Ectodermal cell (in vitro differentiated cells): Measurements from ENCODE around the gene MYL6.
A peak's percentile ranks its signal among the peaks of the same experiment; 100 is the strongest.

Experiments
- H3K27ac ChIP-seq: 2 replicates; pipeline ENCODE4 v1.7.0; 2013; ENCODE audit warnings: mild to moderate bottlenecking, low read depth, low read length; ENCODE audit not compliant: insufficient read depth, poor library complexity, severe bottlenecking
- H3K27me3 ChIP-seq: 2 replicates; pipeline ENCODE4 v1.7.0; 2013; ENCODE audit warnings: mild to moderate bottlenecking, low read length; ENCODE audit not compliant: insufficient read depth, control insufficient read depth, poor library complexity, severe bottlenecking
- H3K36me3 ChIP-seq: one replicate; pipeline ENCODE4 v1.7.0; 2013; ENCODE audit warnings: low read length; ENCODE audit not compliant: control insufficient read depth, insufficient read depth
- H3K4me1 ChIP-seq: one replicate; pipeline ENCODE4 v1.7.0; 2013; ENCODE audit warnings: low read length; ENCODE audit not compliant: control insufficient read depth, insufficient read depth
- H3K4me3 ChIP-seq: 2 replicates; pipeline ENCODE4 v1.7.0; 2013; ENCODE audit warnings: low read depth, low read length, control low read depth; ENCODE audit not compliant: insufficient read depth
- H3K9me3 ChIP-seq: 2 replicates; pipeline ENCODE4 v1.7.0; 2013; ENCODE audit warnings: mild to moderate bottlenecking, low read length, moderate library complexity; ENCODE audit not compliant: control insufficient read depth
- WGBS, 2 experiments: methylation state at CpG; one replicate each; pipeline ENCODE4 v1.1.7; 2013; ENCODE audit warnings: missing lambda C conversion rate in 2 of 2; 5-methylcytosine and 5-hydroxymethylcytosine counted together

The MYL6 gene

GRCh38 chr12:56146492-56147460 lies 11.4 kb upstream of the MYL6 start:
- Histone ChIP-seq H3K36me3 (peaks cover 29% of the 10 kb centered on the region), H3K27me3 (no peaks in the 10 kb centered on the region), H3K4me3 (no peak overlapping the region), H3K27ac (no peak overlapping the region), H3K4me1 (peaks cover 4% of the 10 kb centered on the region), H3K9me3 (no peaks in the 10 kb centered on the region)
- WGBS, 2 experiments, result 91% methylated on average over 11 to 13 of the region's 13 CpGs

GRCh38 chr12:56150563-56150962 lies 7.6 kb upstream of the MYL6 start:
- Histone ChIP-seq H3K27ac (no peak overlapping the region), H3K4me1 (peaks cover 19% of the 10 kb centered on the region), H3K9me3 (no peaks in the 10 kb centered on the region), H3K36me3 (peaks cover 7% of the 10 kb centered on the region), H3K27me3 (no peaks in the 10 kb centered on the region), H3K4me3 (no peak overlapping the region)
- 90 to 99% methylated on average over 2 to 3 of the region's 3 CpGs for WGBS, 2 experiments

- Histone ChIP-seq H3K27me3 (no peaks in the 10 kb centered on the region), H3K36me3 (peaks cover 11% of the 10 kb centered on the region), H3K4me1 (peaks cover 19% of the 10 kb centered on the region), H3K27ac (peak overlapping the region; percentile 91), H3K9me3 (no peaks in the 10 kb centered on the region), H3K4me3 (peak overlapping the region; percentile 68)
- 9 to 11% methylated on average over 12 of the region's 12 CpGs for WGBS, 2 experiments
These were observed 6.5 kb upstream of the MYL6 start for GRCh38 chr12:56151672-56152131.

GRCh38 chr12:56152132-56152755 lies 5.9 kb upstream of the MYL6 start, which contains the start of gene MYL6B:
TSS of gene MYL6B (plus strand) at chr12:56152587. CDS start at chr12:56153919, 1,332 bp downstream.
- peak within 1 kb of the TSS; percentile 91 for H3K27ac ChIP-seq
- H3K4me3 ChIP-seq, result peak within 1 kb of the TSS; percentile 68
- peaks cover 20% of the 10 kb centered on the region for H3K4me1 ChIP-seq
- H3K27me3 ChIP-seq, result no peaks in the 10 kb centered on the region
- no peaks in the 10 kb centered on the region for H3K9me3 ChIP-seq
- 0% methylated on average over 37 of the region's 37 CpGs for WGBS, 2 experiments
- peaks cover 11% of the 10 kb centered on the region for H3K36me3 ChIP-seq

- H3K9me3 ChIP-seq, result no peaks in the 10 kb centered on the region
- H3K4me3 ChIP-seq, result peak overlapping the region; percentile 68
- peaks cover 11% of the 10 kb centered on the region for H3K36me3 ChIP-seq
- H3K27me3 ChIP-seq, result no peaks in the 10 kb centered on the region
- H3K27ac ChIP-seq, result no peak overlapping the region
- H3K4me1 ChIP-seq, result peaks cover 23% of the 10 kb centered on the region
- WGBS, 2 experiments, result 20 to 24% methylated on average over 8 of the region's 8 CpGs
These were observed 5.1 kb upstream of the MYL6 start for GRCh38 chr12:56152756-56153677.

GRCh38 chr12:56153678-56154065 lies 4.5 kb upstream of the MYL6 start:
- no peak overlapping the region for H3K27ac ChIP-seq
- WGBS, 2 experiments, result 83 to 88% methylated on average over 5 of the region's 5 CpGs
- no peaks in the 10 kb centered on the region for H3K9me3 ChIP-seq
- H3K27me3 ChIP-seq, result no peaks in the 10 kb centered on the region
- peak overlapping the region; percentile 68 for H3K4me3 ChIP-seq
- peaks cover 23% of the 10 kb centered on the region for H3K4me1 ChIP-seq
- H3K36me3 ChIP-seq, result peaks cover 11% of the 10 kb centered on the region

GRCh38 chr12:56154246-56154771 lies 3.9 kb upstream of the MYL6 start:
- Histone ChIP-seq H3K4me1 (peaks cover 23% of the 10 kb centered on the region), H3K36me3 (peaks cover 11% of the 10 kb centered on the region), H3K9me3 (no peaks in the 10 kb centered on the region), H3K27ac (no peak overlapping the region), H3K27me3 (no peaks in the 10 kb centered on the region), H3K4me3 (no peak overlapping the region)
- 100% methylated on average over 1 of the region's 1 CpG; no CpG with 5 or more reads in 1 of the 2 experiments for WGBS, 2 experiments

GRCh38 chr12:56154818-56155217 lies 3.3 kb upstream of the MYL6 start:
- Histone ChIP-seq H3K27ac (no peak overlapping the region), H3K4me3 (no peak overlapping the region), H3K4me1 (peaks cover 25% of the 10 kb centered on the region), H3K9me3 (no peaks in the 10 kb centered on the region), H3K27me3 (no peaks in the 10 kb centered on the region), H3K36me3 (peaks cover 13% of the 10 kb centered on the region)
- WGBS, 2 experiments, result 95% methylated on average over 5 of the region's 5 CpGs

- no peaks in the 10 kb centered on the region for H3K9me3 ChIP-seq
These were observed 2.8 kb upstream of the MYL6 start for GRCh38 chr12:56155256-56155845.

More at GRCh38 chr12:56155256-56155845, 2.8 kb upstream of the MYL6 start:
- Histone ChIP-seq H3K4me1 (peaks cover 30% of the 10 kb centered on the region), H3K4me3 (no peak overlapping the region), H3K36me3 (peaks cover 19% of the 10 kb centered on the region), H3K27ac (no peak overlapping the region), H3K27me3 (no peaks in the 10 kb centered on the region)
- 93 to 95% methylated on average over 11 of the region's 11 CpGs for WGBS, 2 experiments
